Measurements from ENCODE around the gene DDX59.

DNA sequence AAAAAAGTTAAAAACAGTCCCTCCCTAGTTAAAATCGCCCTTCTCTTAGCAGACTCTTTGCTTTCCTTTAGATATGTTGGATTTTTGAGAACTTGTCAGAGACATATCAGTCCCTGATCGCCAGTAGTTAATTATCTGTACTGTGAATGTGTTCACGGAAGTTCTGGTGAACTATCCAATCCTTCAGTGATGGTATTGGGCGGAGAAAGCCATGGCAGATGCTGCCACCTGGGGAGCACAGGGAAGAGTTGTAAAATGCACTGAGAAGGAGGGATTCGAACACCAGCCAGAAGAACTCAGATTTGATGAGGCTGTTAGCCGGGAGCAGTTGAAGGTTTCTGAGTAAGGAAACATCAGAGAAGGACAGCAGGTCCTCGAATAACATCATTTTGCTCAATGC is 31.6 kb downstream of the DDX59 start:
- TF ChIP-seq SMC3 (conservative IDR thresholded peaks at IDR 0.05; ENCODE audit: poor library complexity) (no peak), RAD21 (conservative IDR thresholded peaks at IDR 0.05) (no peak), POLR2AphosphoS5 (IDR thresholded peaks at IDR 0.05) (no peak)
